Measurements from ENCODE around the gene MED16.
"Not testable (repeated sequence)": the region's sequence is repeated elsewhere in the genome, so short reads cannot be mapped to it uniquely, and the experiment has no call there.

The MED16 gene

DNA sequence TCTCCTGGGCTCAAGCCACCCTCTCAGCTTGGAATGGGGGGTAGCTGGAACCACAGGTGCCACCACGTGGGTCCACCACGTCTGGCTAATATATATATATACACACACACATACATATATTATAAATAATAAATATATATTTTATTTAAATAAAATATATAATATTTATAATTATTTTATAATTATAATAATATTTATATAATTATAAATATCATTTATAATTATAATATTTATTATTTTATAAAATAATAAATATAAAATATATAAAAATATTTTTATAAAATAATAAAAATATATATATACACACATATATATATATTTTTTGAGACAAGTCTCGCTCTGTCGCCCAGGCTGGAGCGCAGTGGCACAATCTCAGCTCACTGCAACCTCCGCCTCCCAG, 38.4 kb downstream of the MED16 start:
- DNase-seq (ENCODE audit: low read depth) = no peak

DNA sequence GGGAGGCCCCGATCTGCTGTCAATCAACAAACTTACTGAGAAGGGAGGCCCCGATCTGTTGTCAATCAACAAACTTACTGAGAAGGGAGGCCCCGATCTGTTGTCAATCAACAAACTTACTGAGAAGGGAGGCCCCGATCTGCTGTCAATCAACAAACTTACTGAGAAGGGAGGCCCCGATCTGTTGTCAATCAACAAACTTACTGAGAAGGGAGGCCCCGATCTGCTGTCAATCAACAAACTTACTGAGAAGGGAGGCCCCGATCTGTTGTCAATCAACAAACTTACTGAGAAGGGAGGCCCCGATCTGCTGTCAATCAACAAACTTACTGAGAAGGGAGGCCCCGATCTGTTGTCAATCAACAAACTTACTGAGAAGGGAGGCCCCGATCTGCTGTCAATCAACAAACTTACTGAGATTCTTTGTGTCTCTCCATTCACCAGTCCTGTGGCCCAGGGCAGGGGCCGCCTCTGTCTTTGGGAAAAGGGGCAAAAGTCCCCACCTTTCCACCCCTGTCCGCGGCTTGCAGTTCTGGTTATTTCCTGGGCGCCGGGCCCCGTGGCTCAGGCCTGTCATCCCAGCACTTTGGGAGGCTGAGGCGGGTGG, 39.3 kb downstream of the MED16 start:
- DNase-seq (ENCODE audit: low read depth) = not testable (repeated sequence)

DNA sequence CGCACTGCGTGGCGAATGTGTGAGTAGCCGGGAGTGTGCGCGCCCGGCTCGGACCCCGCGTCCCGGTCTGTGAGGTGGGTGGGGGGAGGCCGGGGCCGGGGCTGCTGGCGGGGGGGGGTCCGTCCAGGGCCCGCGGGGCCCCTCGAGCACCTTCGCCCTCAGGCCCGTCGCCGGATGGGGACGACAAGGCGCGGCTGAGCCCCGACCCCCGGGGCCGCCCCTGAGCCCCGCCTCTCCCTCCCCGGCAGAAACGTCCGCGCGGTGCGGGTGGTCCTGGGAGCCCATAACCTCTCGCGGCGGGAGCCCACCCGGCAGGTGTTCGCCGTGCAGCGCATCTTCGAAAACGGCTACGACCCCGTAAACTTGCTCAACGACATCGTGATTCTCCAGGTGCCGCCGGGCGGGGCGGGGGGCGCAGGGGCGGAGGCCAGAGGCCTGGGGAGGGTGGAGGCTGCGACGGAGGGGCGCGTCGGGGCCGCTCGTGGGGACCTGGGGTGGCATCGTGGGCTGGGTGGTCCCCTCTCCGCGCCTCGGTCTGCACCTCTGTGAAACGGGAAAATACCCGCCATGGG, 39.9 kb downstream of the MED16 start:
- no peak for DNase-seq (ENCODE audit: low read depth)

DNA sequence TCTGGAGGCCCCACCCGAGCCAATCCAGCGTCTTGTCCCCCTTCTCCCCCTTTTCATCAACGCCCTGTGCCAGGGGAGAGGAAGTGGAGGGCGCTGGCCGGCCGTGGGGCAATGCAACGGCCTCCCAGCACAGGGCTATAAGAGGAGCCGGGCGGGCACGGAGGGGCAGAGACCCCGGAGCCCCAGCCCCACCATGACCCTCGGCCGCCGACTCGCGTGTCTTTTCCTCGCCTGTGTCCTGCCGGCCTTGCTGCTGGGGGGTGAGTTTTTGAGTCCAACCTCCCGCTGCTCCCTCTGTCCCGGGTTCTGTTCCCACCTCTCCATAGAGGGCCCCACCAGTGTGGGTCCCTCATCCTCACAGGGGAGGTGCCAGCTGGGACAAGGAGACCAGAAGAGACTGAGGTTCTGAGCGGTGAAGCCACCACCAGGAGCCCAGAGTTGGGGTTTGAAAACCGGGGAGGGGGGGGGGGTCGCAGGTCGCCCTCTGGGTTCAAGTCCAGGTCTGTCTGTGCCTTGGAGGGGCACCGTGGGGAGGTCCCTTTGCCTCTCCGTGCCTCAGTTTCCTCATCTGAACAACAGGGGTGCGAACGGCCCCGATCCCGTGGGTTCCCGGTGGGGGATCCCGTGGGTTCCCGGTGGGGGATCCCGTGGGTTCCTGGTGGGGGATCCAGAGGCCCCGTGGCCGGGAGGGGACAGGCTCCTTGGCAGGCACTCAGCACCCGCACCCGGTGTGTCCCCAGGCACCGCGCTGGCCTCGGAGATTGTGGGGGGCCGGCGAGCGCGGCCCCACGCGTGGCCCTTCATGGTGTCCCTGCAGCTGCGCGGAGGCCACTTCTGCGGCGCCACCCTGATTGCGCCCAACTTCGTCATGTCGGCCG, 40.6 kb downstream of the MED16 start, which contains the start of gene ELANE:
ELANE (plus strand) TSS at position 168 of the 878 bp plus-strand sequence; CDS start at position 194, 26 bp downstream.
- no peak for DNase-seq (ENCODE audit: low read depth)

DNA sequence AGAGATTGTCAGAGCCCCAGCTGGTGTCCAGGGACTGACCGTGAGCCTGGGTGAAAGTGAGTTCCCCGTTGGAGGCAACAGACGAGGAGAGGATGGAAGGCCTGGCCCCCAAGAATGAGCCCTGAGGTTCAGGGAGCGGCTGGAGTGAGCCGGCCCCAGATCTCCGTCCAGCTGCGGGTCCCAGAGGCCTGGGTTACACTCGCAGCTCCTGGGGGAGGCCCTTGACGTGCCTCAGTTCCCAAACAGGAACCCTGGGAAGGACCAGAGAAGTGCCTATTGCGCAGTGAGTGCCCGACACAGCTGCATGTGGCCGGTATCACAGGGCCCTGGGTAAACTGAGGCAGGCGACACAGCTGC, 42.0 kb downstream of the MED16 start:
- DNase-seq (ENCODE audit: low read depth) = no peak

DNA sequence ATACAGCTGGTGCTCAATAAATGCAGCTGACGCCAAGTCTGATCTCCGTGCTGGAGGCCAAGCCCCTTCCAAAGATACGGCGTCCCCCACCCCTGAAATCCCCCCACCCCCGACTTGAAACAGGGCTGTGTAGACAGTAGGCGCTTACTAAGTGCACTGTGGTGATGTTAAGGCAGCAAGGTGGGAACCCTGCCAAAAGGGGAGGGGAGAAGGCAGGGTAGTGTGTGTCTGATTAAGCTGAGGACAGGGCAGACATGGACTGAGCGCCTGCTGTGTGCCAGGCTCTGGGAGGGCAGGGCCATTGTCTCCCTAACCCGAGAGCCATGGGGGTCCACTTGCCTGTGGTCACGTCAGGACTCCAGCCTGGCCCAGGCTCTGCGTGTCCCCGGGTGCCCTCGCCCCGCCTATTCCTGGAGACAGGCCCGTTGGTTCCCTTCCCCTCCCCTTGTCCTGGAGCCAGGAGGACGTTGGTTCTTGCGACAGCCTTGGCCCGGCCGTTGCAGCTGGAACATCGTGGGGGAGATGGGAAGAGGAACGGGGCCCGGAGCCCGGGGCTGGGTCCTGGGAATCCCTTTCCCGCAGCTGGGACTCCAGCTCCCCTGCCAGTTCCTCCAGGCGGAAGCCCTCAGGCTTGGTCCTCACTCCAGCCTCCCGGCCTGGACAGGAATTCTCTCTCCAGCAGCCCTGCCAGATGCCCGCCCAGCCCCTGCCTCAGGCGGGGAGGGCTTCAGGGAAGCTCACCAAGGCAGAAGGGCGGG, 42.6 kb downstream of the MED16 start:
- DNase-seq (ENCODE audit: low read depth) = no peak

DNA sequence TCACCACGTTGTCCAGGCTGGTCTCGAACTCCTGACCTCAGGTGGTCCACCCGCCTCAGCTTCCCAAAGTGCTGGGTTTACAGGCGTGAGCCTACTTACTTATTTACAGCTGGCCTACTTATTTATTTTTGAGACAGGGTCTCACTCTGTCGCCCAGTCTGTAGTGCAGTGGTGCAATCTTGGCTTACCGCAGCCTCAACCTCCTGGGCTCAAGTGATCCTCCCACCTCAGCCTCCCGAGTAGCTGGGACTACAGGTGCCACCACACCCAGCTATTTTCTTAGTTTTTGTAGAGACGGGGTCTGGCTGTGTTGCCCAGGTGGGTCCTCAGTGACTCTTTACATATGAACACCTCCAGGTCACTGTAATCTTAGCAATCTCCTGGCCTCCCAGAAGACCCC, 43.8 kb downstream of the MED16 start:
- DNase-seq (ENCODE audit: low read depth) = not testable (repeated sequence)

DNA sequence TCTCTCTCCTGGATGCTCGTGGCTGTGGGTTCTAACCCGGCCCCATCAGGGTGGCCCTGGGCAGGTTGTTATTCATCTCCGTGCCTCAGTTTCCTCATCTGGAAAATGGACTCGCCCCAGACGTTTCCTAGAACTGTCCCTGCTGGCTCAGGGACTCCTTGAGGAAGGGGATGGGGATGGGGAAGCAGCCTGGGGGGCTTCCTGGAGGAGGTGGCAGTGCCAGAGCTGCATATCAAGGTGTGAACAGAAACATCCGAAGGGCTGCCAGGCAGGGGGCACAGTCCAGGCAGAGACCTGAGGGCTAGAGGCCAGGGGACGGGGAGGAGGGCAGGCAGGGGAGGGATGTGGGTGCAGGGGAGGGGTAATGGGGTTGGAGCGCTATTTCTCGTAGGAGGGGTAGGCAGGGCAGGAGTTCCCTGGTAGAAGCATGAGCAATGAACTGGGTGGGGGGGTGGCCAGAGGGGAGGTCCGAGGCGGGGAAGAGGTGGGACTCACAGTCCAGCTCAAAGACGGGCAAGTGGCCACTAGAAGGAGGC, 44.5 kb downstream of the MED16 start:
- DNase-seq (ENCODE audit: low read depth) = no peak

DNA sequence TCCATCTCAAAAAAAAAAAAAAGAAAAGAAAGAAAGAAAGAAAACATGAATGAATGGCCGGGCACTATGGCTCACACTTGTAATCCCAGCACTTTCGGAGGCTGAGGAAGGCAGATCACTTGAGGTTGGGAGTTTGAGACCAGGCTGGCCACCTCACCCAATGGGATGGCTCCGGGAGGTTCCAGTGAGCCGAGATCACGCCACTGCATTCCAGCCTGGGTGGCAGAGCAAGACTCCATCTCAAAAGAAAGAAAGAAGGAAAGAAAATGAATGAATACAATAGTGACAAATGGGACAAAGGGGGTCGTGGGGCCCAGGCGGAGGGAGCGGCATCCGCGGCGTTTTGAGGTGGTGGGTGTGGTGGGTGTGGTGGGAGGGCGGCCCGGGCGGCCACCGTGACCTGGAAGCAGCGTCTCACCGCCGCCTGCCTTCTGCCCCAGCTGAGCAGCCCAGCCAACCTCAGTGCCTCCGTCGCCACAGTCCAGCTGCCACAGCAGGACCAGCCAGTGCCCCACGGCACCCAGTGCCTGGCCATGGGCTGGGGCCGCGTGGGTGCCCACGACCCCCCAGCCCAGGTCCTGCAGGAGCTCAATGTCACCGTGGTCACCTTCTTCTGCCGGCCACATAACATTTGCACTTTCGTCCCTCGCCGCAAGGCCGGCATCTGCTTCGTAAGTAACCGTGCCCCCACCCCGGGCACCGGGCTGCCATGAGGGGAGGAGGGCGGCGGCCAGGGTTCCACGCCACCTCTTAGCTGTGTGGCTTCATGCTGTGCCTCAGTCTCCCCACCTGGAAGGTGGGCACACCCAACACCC, 47.1 kb downstream of the MED16 start:
- DNase-seq (ENCODE audit: low read depth) = no peak

DNA sequence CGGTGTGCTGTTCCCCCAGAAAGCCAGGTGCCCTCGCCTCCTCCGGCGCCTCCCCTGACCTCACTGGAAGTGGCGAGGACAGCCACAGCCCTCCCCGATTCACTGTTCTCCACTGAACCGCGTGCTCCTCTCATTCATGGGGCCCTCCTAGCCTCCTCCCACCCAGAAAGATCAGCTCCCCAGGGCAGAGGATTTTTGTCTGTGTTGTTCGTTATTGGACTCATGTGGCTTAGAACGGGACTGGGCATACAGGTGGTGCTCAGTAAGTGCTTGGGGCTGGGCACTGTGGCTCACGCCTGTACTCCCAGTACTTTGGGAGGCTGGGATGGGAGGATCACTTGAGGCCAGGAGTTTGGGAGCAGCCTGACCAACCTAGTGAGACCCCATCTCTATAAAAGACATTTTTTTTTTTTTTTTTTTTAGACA, 48.4 kb downstream of the MED16 start:
- DNase-seq (ENCODE audit: low read depth) = no peak

DNA sequence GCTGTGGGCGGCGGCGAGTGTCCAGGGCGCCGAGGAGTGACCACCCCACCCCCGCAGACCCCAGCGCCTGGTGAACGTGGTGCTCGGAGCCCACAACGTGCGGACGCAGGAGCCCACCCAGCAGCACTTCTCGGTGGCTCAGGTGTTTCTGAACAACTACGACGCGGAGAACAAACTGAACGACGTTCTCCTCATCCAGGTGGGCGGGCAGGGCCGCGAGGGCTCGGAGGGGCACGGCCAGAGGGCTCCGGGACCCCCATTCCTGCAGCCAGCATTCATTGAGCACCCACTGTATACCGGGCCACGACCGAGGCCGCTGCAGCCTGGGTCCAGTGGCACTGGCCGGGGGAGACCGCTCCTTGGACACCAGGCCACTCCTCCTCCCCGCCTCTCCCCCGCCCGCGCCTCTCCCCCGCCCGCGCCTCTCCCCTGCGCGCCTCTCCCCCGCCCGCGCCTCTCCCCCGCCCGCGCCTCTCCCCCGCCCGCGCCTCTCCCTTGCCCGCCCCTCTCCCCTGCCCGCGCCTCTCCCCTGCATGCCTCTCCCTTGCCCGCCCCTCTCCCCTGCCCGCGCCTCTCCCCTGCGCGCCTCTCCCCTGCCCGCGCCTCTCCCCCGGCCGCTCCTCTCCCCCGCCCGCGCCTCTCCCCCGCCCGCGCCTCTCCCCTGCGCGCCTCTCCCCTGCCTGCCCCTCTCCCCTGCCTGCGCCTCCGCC, 49.0 kb downstream of the MED16 start:
- no peak for DNase-seq (ENCODE audit: low read depth)

DNA sequence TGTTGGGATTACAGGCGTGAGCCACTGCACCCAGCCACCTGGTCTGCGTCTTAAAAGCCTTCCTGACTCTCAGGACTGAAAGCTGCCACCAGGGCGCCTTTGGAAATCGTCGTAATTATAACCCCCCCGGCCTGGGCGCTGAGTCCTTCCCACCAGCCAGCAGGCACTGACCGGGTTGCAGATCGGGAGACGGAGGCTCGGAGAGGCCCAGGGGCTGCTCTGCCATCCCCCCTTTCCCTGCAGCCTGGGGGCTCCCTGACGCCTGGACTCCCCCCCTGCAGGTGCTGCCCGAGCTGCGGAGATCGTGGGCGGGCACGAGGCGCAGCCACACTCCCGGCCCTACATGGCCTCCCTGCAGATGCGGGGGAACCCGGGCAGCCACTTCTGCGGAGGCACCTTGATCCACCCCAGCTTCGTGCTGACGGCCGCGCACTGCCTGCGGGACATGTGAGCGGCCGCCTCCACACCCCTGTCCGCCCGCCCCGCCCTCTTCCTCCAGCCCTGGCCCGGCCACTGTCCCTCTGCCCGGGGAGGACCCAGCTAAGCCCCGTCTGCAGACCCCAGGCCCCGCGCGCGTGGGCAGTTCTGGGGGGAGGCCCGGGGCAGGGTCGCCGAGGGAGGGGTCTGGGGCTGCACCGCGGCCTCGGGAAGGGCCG, 49.7 kb downstream of the MED16 start:
- DNase-seq (ENCODE audit: low read depth) = no peak

DNA sequence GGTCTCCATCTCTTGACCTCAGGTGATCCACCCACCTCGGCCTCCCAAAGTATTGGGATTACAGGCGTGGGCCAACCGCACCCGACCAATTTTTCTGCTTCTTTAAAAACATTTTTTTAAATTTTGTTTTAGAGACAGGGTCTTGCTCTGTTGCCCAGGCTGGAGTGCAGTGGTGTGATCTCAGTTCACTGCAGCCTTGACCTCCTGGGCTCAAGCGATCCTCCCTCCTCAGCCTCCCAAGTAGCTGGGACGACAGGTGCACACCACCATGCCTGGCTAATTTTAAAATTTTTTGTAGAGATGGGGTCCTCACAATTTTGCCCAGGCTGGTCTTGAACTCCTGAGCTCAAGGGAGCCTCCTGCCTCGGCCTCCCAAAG, 50.2 kb downstream of the MED16 start:
- DNase-seq (ENCODE audit: low read depth) = not testable (repeated sequence)

DNA sequence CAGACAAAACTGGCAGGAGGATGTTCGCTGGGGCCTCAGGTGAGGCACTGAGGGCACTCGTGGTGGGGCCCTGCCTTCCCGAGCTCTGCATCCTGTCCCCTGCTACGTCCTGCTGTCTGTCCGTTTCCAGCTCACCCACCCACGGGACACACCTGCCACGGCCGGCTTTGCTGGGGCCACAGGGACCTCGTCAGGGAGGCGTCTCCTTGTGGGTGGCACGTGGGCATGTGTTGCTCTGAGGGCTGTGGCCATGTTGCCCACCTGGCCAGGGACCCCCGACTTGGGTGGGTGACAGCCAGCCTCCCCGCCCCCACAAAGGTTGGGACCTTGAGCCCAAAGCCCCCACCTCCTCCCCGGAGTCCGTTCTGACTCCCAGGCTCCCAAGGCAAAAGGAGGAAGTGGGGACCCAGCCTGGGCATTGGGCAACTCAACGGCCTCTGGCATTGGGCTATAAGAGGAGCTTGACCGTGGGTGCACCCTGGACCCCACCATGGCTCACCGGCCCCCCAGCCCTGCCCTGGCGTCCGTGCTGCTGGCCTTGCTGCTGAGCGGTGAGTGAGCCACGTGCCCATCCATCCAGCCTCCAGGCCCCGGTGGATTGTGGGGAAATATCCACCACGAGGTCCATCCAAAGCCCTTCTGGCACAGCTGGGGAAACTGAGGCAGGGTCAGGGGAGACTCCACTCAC, 52.3 kb downstream of the MED16 start, which contains the start of gene PRTN3:
PRTN3 (plus strand) TSS at position 481 of the 688 bp plus-strand sequence; CDS start at position 491, 10 bp downstream.
- DNase-seq (ENCODE audit: low read depth) = no peak

DNA sequence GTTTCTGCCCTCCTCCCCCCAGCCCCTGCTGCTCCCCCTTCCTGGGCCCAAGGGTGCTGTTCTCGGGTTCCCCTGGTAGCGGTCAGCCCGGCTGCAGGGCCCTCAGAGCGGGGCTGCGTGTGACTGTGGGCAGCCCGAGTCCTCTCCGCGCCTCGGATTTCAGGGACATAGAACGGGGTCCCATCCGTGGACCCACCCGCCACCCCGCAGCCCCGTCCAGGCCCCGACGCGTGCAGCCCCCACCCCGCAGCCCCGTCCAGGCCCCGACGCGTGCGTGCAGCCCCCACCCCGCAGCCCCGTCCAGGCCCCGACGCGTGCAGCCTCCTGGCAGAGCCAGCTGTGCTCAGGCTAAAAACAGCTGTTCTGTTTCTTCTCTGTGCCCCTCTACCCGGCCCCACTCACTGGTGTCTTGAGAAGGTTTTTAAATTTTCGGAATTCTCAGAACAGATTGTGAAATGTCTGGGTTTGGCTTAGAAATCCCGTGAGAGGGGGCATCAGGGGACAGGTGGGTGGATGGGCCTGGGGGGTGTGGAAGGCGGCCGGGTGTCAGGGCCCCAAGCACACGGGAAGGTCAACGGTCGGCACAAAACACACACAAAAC, 57.7 kb downstream of the MED16 start:
- no peak for DNase-seq (ENCODE audit: low read depth)

DNA sequence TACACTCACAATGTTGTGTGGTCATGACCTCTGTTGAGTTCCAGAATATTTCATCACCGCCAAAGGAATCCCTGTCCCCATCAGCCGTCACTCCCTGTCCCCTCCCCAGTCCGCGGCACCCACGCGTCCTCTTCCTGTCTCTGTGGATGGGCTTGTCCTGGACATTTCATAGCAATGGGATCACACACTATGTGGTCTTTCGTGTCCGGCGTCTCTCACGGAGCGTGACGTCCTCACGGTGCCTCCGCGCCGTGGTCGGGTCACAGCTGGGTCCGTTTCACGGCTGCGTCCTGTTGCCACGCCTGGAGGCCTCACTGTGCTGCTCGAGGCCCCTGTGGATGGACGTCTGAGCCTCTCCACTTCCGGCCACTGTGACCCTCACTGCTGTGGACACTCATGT, 58.8 kb downstream of the MED16 start:
- no peak for DNase-seq (ENCODE audit: low read depth)

DNA sequence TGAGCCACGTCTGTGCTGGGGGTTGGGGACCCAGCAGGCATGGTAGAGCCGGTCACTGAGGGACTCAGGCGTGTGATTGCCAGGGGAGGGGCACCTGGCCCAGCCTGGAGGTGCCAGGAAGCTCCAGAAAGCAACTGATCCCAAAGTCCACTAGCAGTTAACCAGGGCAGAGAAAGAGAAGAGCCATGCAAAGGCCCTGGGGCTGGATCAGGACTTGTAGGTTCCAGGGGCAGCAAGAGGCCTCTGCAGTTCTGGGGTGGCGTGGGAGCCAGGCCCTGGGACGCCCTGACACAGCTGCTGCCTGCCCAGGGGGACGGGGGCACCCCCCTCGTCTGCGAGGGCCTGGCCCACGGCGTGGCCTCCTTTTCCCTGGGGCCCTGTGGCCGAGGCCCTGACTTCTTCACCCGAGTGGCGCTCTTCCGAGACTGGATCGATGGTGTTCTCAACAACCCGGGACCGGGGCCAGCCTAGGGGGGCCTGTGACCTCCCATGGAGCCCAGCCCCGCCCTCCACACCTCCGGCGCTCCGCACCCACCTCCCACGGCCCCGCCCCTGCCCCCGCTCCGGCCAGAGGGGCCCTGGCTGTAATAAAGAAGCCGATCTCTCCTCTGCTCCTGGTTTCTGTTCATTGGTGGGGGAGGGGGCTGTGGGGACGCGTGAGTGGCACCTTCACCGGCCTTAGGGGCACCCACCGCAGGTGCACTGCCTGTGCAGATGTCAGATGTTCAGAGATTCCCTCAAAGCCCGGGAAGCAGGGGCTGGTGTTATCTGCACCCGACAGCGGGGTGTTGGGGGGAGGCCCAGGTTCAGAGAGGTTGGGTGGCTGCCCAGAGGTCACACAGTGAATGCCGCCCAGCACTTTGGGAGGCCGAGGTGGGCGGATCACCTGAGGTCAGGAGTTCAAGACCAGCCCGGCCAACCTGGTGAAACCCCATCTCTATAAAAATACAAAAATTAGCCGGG, 61.3 kb downstream of the MED16 start:
- no peak for DNase-seq (ENCODE audit: low read depth)
